OCI-LY3 (cell line): ENCODE data around the gene TMEM52B.

ENCODE experiments used
- CTCF ChIP-seq: fragments of 200-600, 300-600 bp; sonication (generic); IDR thresholded peaks from 2 replicates; pipeline ENCODE4 v1.5.1; 2014; ENCODE audit warnings: antibody characterized with exemption, low read length, low read depth
- EZH2phosphoT487 ChIP-seq: fragments of 200-600 bp; shearing (Covaris generic); IDR thresholded peaks from 2 replicates; pipeline ENCODE4 v1.6.1; 2018; ENCODE audit warnings: antibody characterized with exemption, mixed run types, low read depth

GRCh38 chr12:10211940-10212738 is 33.3 kb downstream of the TMEM52B start:
- TF ChIP-seq CTCF (no peak), EZH2phosphoT487 (no peak)
